Stimulated activated CD4-positive, alpha-beta T cell treated with anti-CD3 and anti-CD28 coated beads, TNF-alpha, amount 100 ng/mL, for 4 hours (primary cell): ENCODE results near the gene COL27A1.
"Not testable (repeated sequence)": the region's sequence is repeated elsewhere in the genome, so short reads cannot be mapped to it uniquely, and the experiment has no call there.

Experiments
- DNase-seq, 3 experiments: peaks; one replicate each; pipeline ENCODE4 v3.0.0-alpha.2; 2020; ENCODE audit warnings: low read depth in 3 of 3

The COL27A1 gene

DNA sequence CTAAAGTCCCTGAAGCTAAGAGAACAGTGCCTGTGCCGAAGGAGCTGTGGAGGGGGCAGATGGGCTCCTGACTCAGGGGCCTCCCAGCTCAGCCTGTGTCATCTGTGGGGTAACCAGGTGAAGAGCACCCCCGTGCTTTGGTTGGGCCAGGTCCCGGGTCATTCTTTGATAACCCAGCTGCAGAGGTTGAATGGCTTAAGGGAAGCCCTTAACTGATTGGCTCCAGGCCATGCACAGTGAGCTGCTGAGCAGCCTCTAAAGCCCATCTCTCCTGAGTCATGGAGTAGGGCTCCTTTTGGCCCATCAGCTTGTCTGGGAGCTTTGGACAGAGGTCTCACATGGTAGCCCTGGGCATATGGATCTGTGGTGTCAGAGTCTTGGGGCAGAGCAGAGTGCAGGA is 28.7 kb downstream of the COL27A1 start:
- DNase-seq: no peak

- DNase-seq: no peak
These were observed 29.5 kb downstream of the COL27A1 start for GRCh38 chr9:114184866-114185265.

GRCh38 chr9:114185570-114186490 is 30.5 kb downstream of the COL27A1 start:
- no peak for DNase-seq

- DNase-seq: no peak
These were observed 31.4 kb downstream of the COL27A1 start for GRCh38 chr9:114186605-114187289.

GRCh38 chr9:114187827-114188226 is 32.5 kb downstream of the COL27A1 start:
- no peak for DNase-seq

GRCh38 chr9:114189823-114190562 is 34.7 kb downstream of the COL27A1 start:
- DNase-seq: no peak

DNA sequence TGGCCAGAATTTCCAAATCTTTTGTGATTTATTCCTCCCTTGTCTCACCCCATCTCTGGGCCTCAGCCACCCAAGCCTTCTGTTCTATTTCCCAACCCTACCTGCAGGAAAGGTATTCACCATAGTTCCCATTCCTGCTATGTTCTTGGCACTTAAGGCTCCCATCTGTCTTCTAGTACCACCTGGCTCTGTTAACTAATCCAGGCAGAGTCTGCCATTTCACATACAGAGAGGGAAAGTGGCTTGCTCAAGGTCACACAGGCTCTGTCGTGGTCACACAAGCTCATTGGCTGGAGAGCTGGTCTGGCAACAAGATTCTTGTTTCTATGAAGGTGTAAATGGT is 35.2 kb downstream of the COL27A1 start:
- DNase-seq: no peak

DNA sequence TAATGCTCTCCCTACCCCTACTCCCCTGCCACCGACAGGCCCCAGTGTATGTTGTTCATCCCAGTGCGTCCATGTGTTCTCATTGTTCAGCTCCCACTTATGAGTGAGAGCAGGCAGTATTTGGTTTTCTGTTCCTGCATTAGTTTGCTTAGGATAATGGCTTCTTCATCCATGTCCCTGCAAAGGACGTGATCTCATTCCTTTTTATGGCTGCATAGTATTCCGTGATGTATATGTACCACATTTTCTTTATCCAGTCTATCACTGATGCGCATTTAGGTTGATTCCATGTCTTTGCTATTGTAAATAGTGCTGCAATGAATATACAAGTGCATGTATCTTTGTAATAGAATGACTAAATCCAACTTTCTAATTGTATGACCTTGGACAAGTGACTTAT is 36.1 kb downstream of the COL27A1 start:
- not testable (repeated sequence) for DNase-seq

DNA sequence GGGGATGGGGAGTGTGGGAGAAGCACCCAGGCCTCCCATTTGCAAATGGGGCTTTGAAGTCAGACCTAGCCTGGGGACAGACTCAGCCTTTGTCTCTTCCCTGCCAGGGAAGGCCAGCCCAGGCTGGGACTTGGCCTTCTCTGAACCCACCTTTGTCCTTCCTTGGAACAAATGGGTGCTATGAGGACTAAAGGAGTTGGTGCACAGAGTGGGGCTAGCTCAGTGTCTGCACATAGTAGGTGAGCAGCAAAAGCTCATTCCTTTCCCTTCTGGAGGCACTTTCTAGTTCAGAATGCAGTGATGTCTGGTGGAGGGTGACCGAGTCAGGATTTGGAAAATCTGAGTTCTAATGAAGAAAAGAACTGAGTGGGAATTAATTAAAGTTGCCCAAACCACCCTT is 37.2 kb downstream of the COL27A1 start:
- DNase-seq: no peak

- no peak for DNase-seq
These were observed 37.8 kb downstream of the COL27A1 start for GRCh38 chr9:114193090-114193489.

GRCh38 chr9:114196117-114196516 is 40.8 kb downstream of the COL27A1 start:
- no peak for DNase-seq

GRCh38 chr9:114196979-114197622 is 41.8 kb downstream of the COL27A1 start:
- no peak for DNase-seq

GRCh38 chr9:114198249-114199040 is 43.1 kb downstream of the COL27A1 start:
- no peak for DNase-seq

DNA sequence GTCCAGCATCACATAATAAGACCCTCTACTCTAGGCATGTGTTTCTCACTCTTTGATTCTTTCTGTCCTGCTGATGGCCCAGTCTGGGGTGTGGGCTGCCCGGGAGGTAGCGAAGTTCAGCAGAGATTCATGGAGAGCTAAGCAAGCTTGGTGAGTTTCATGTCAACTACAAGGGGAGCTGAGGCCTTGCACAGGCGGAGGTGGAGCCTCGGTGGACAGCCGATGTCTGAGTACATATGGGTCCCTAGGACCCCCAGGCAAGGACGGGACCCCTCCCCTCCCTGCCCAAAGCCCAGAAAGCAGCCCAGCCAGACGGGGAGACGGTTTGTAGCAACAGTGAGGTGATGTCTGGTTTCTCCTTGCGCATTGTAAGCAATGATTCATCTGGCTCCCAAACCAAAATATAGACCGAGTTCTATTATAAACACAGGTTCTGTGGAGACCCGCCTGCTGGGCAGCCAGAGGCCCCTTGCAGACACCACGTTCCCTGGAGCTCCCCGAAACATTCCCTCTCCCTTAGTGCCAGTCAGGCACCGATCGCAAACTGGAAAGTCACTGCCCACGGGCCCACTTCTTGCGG is 45.5 kb downstream of the COL27A1 start:
- no peak for DNase-seq

DNA sequence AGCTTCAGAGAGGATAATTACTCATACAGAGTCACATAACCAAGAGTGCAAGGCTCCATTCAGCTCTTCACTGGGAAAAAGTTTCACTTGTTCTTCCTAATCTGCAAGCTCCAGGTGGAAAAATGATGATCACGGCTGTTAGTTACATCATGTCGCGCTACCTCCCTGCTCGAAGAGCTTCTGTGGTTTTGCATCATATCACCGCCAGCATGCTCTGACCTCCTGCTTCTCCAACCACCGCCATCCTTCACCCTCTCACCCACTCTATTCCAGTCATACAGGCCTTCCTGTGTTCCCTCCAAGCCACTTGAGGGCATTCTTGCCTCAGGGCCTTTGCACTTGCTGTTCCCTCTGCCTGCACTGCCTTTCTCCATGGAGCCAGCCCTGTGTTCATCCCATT is 47.1 kb downstream of the COL27A1 start:
- DNase-seq: no peak

DNA sequence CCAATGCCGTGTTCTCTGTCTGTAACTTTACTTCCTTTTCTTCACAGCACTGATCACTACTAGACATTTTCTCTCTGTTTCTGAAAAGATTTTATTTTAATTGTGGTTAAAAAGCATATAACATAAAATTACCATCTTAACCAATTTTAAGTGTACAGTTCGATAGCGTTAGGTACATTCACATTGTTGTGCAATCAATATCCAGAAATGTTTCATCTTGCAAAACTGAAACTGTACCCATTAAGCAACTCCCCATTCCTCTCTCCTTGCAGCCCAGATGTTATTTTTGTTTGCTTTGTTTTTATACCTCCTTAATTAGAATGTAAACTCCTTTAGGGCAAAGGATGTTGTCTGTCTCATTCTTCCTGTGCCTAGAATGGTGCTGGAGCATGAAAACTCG is 47.5 kb downstream of the COL27A1 start:
- no peak for DNase-seq

DNA sequence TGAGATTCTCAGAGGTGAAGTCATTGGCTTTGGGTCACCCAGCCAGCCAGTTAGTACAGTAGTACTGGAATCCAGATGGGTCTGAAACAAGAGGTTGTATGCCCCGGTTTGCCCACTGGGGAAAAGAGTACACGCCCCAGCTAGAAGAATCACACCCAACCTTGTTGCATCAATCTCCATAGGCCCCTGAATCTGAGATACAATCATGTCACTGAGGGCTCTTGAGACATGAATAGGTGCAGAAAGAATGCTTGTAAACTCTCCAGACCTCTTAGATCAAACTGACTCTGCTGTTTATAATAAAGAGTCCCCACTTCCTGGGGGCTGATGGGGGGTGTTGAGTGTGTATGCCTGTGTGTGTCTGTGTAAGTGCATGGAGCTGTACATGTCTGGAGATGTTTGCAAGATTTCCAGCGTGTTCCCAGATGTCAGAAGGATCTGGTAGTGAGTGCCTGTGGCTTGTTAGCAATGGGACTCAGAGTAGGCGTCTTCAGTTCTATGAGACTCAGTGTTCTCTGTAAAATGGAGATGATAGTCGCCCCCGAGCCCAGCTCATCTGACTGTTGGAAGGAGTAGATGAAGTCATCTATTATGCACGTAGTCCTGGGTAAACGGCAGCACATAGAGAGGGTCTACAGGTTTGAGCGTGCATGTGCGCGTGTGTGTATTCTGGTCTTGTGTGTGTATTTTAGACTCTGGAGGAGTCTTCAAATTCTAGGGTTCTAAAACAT is 48.2 kb downstream of the COL27A1 start:
- DNase-seq: no peak

DNA sequence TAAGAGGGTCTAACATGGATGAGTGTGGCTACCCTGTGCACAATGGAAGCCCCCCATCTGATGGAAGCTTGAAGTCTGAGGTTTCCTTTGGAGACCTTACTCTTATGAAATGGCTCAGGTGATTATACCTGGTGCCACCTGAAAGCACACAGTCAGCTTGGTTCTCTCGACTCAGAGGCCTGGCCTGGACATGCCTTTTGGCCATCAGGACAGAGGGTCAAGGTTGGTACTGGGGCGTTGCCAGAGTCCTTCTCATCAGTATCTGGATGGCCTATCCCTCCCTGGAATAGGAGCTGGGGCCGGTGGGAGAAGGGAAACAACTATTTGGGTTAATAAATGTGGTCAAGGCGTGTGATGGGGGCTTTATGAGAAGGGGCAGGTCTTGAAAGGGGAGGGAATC is 48.9 kb downstream of the COL27A1 start:
- no peak for DNase-seq

DNA sequence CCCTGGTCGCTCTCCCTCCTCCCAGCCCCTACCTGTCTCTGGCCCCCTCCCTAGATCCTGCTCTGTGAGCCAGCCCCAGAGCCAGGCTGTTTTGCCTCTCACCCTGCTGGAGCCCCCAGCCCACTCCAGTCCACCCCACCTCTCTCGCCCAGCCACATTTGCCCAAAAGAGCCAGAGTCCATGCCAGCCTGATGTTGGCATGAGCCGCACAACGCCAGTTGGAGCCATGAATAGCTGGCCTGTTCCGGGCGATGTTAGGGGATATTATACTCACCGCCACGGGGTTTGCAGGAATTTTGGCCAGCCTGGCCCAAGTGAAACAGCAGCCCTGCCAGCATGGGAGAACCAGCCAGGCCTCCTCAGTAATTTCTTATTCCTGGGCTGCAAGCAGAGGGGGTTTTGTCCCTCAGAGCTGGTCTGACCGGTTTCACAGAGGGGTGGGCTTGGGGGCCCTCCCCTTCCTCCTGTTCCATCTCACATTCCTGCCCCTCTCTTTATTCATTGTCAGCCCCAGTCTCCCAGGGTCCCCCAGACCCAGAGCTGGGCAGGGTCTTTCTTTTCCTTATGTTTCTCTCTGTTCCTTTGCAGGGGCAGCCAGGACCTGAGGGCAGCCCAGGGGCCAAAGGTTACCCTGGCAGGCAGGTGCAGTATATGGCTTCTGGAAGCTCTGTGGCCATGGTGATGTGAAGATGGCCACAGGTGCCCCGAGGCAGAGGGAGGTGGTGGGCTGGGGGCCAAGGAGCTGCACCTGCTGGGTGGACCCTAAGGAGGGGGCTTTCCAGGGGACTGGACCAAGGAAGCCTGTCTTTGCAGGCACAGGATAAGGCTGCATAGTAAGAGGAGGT is 50.1 kb downstream of the COL27A1 start:
- DNase-seq: no peak
